Hepatocyte (in vitro differentiated cells): ENCODE data around the gene N4BP2L1. TPM values are rescaled to one million over a fixed set of nuclear protein-coding genes. Genes with fewer than 3 reads are reported as not detected.

Experiments
- DNase-seq: peaks from one replicate; pipeline ENCODE4 v3.0.0-alpha.2; 2016; ENCODE audit warnings: low spot score
- H2AFZ ChIP-seq: fragments of 200-600 bp; sonication (generic); 2 replicates; pipeline ENCODE4 v1.6.0; 2016; ENCODE audit warnings: antibody characterized with exemption, mild to moderate bottlenecking
- H3K27ac ChIP-seq: fragments of 200-600 bp; sonication (generic); 2 replicates; pipeline ENCODE4 v1.5.1; 2016; ENCODE audit warnings: mild to moderate bottlenecking
- H3K27me3 ChIP-seq: fragments of 200-600 bp; sonication (generic); 2 replicates; pipeline ENCODE4 v1.6.1; 2016
- H3K36me3 ChIP-seq: fragments of 200-600 bp; sonication (generic); replicated peaks from 2 replicates; pipeline ENCODE4 v1.5.1; 2016; ENCODE audit warnings: low read depth; ENCODE audit not compliant: insufficient read depth
- H3K4me1 ChIP-seq: fragments of 200-600 bp; sonication (generic); 2 replicates; pipeline ENCODE4 v1.5.1; 2016; ENCODE audit warnings: mild to moderate bottlenecking, moderate library complexity; ENCODE audit not compliant: insufficient read depth
- H3K4me2 ChIP-seq: fragments of 200-600 bp; sonication (generic); 2 replicates; pipeline ENCODE4 v1.6.0; 2016
- H3K4me3 ChIP-seq: fragments of 200-600 bp; sonication (generic); 2 replicates; pipeline ENCODE4 v1.5.1; 2016; ENCODE audit warnings: mild to moderate bottlenecking
- H3K79me2 ChIP-seq: fragments of 200-600 bp; sonication (generic); 2 replicates; pipeline ENCODE4 v1.6.0; 2017; ENCODE audit warnings: mild to moderate bottlenecking
- H3K9me2 ChIP-seq: fragments of 200-600 bp; sonication (generic); replicated peaks from 2 replicates; pipeline ENCODE4 v1.6.0; 2017; ENCODE audit warnings: mild to moderate bottlenecking; ENCODE audit not compliant: insufficient read depth
- H3K9me3 ChIP-seq: fragments of 200-600 bp; sonication (generic); 2 replicates; pipeline ENCODE4 v1.5.1; 2016; ENCODE audit warnings: low read depth, mild to moderate bottlenecking
- H4K20me1 ChIP-seq: fragments of 200-600 bp; sonication (generic); 2 replicates; pipeline ENCODE4 v1.6.0; 2016; ENCODE audit warnings: mild to moderate bottlenecking; ENCODE audit not compliant: insufficient read depth, poor library complexity, severe bottlenecking
- EZH2 ChIP-seq: fragments of 200-600 bp; sonication (generic); IDR thresholded peaks from 2 replicates; pipeline ENCODE4 v1.6.1; 2016; ENCODE audit warnings: antibody characterized with exemption, mild to moderate bottlenecking, borderline replicate concordance
- EZH2phosphoT487 ChIP-seq: fragments of 200-600 bp; sonication (generic); IDR thresholded peaks from one replicate; pipeline ENCODE4 v1.6.1; 2018; ENCODE audit warnings: antibody characterized with exemption, mild to moderate bottlenecking, low read depth, moderate library complexity; ENCODE audit not compliant: unreplicated experiment, severe bottlenecking
- WGBS: methylation state at CpG from one replicate; pipeline ENCODE4 v1.1.6; 2016; ENCODE audit warnings: low lambda C conversion rate; ENCODE audit errors: missing lambda C conversion rate; 5-methylcytosine and 5-hydroxymethylcytosine counted together
- polyA plus RNA-seq: library from polyadenylated mRNA; unstranded; fragments of >200 nt; fragmentation: Nextera tagmentation; extraction: Ambion mirVana; gene quantifications from 2 replicates; pipeline ENCODE4 v1.2.1, GENCODE V29; 2016
- total RNA-seq: library from RNA; depleted of rRNA; stranded (reverse); fragments of >200 nt; gene quantifications from 2 replicates; pipeline ENCODE4 v1.2.3, GENCODE V29; 2014
- TF ChIP-seq, protein P1 (sequence below): fragments of 200-600 bp; sonication (generic); IDR thresholded peaks from 2 replicates; pipeline ENCODE4 v1.5.1; 2016; ENCODE audit warnings: antibody characterized with exemption, mild to moderate bottlenecking; ENCODE audit not compliant: poor library complexity

Gene N4BP2L1
- total and polyA plus RNA-seq, 2 experiments from 2014 or later: 4.8 to 7.1 TPM

DNA sequence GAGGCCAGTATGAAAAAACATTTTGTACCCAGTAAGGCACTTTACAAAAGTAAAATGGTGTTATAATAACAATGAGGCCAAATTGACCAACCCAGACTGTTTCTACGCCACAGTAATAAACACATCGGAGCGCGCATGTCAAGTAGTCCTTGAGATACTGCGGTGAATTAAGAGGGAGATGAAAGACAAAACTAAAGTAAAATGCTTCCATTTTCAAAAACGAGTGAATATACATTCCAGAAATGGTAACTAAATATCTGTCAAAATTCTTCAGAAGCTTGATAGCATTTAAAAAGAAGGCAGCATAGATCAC lies 19.0 kb downstream of the N4BP2L1 start:
- Histone ChIP-seq H3K4me1 (peaks cover 8% of the 10 kb centered on the region), H3K9me3 (no peaks in the 10 kb centered on the region), H3K4me2 (no peak overlapping the region), H3K79me2 (no peaks in the 10 kb centered on the region), H3K36me3 (no peaks in the 10 kb centered on the region), H3K27me3 (no peaks in the 10 kb centered on the region), H3K4me3 (no peak overlapping the region), H2AFZ (peak overlapping the region; percentile 57), H3K27ac (no peak overlapping the region), H4K20me1 (no peaks in the 10 kb centered on the region), H3K9me2 (no peaks in the 10 kb centered on the region)
- no peak for DNase-seq
- 83% methylated on average over 6 of the region's 6 CpGs for WGBS
- no peak for TF ChIP-seq EZH2
- TF ChIP-seq, protein P1, sequence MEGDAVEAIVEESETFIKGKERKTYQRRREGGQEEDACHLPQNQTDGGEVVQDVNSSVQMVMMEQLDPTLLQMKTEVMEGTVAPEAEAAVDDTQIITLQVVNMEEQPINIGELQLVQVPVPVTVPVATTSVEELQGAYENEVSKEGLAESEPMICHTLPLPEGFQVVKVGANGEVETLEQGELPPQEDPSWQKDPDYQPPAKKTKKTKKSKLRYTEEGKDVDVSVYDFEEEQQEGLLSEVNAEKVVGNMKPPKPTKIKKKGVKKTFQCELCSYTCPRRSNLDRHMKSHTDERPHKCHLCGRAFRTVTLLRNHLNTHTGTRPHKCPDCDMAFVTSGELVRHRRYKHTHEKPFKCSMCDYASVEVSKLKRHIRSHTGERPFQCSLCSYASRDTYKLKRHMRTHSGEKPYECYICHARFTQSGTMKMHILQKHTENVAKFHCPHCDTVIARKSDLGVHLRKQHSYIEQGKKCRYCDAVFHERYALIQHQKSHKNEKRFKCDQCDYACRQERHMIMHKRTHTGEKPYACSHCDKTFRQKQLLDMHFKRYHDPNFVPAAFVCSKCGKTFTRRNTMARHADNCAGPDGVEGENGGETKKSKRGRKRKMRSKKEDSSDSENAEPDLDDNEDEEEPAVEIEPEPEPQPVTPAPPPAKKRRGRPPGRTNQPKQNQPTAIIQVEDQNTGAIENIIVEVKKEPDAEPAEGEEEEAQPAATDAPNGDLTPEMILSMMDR: no peak
- no peak for TF ChIP-seq EZH2phosphoT487

DNA sequence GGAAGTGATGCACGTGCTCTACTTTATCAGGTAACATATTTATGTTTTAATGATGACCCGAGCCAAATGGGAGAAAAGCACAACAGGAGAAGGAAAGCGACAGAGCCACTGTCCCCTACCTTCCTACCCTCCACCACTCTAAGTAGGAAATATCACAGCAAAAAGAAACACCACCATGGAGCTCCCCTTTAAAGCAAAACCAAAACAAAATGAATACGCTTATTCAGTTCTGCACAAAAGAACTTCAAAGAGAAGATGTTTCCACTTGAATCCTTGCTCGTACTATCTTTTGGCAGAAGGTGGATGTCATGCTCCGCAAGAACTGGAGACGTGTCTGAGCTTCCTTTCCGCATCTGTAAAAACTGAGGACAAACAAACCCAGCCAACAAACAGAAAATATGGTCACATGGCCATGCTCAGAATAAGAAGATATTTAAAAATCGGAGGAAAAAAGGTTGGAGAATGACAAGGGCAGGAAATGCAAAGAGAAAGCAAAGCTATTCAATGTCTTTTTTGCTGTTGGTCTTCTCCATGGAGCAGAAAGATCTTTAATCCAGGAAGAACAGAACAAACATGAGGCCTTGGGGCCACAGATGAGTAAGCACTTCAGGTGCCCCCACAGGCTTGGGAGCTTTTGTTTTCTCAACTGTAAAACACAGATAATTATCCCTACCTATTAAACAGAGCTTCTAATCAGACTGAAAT lies 19.5 kb downstream of the N4BP2L1 start:
- Histone ChIP-seq H3K4me1 (peaks cover 8% of the 10 kb centered on the region), H3K36me3 (no peaks in the 10 kb centered on the region), H3K9me3 (no peaks in the 10 kb centered on the region), H3K27ac (no peak overlapping the region), H4K20me1 (no peaks in the 10 kb centered on the region), H3K4me3 (no peak overlapping the region), H2AFZ (peak overlapping the region; percentile 14), H3K4me2 (no peak overlapping the region), H3K79me2 (no peaks in the 10 kb centered on the region), H3K9me2 (no peaks in the 10 kb centered on the region), H3K27me3 (no peaks in the 10 kb centered on the region)
- DNase-seq: no peak
- WGBS: 95% methylated on average over 9 of the region's 9 CpGs
- TF ChIP-seq, protein P1: no peak
- no peak for TF ChIP-seq EZH2phosphoT487
- no peak for TF ChIP-seq EZH2

DNA sequence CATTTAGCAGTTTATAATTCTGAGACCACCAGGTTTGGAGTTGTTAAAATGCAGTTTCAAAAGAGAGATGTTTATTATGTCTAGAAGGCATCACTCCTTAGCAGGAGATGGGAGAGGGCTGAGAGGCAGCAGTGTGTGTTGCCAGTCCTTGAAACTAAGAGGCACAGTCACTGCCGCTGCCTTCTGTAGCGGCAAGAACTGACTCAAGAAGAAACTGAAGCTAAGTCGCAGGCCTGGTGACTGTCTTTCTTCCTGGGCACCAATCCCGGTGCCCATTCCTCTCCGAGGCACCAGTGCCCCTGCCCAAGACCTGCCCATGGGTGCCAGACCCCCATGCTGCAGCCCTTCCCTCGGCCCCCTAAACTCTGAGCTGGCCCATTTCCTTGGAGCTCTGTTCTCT lies 20.1 kb downstream of the N4BP2L1 start:
- H3K9me2 ChIP-seq: no peaks in the 10 kb centered on the region
- H2AFZ ChIP-seq: no peak overlapping the region
- TF ChIP-seq, protein P1: no peak
- no peak for TF ChIP-seq EZH2phosphoT487
- no peak overlapping the region for H3K4me2 ChIP-seq
- H3K36me3 ChIP-seq: no peaks in the 10 kb centered on the region
- DNase-seq: no peak
- WGBS: 98% methylated on average over 6 of the region's 6 CpGs
- H3K4me1 ChIP-seq: peaks cover 8% of the 10 kb centered on the region
- no peak overlapping the region for H3K4me3 ChIP-seq
- no peaks in the 10 kb centered on the region for H3K27me3 ChIP-seq
- H3K27ac ChIP-seq: no peak overlapping the region
- no peaks in the 10 kb centered on the region for H4K20me1 ChIP-seq
- H3K9me3 ChIP-seq: no peaks in the 10 kb centered on the region
- H3K79me2 ChIP-seq: no peaks in the 10 kb centered on the region

DNA sequence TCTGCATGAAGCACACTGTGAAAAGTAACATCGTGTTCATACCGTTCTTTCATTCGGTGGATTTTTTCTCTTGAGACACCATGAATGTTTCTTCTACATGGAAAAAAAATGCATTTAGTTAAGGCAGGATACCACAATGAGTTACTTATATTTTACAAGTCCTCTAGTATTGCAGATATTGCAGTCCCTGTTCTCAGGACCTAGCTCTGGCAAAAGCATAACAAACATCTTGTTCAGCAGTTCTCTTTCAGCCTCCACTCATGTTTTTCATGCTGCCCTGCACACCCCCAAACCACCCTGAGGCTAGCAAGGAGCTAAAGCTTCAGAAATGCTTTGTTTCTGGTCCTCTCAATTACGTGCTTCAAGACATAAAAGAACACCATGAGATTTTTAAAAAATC lies 24.8 kb downstream of the N4BP2L1 start:
- Histone ChIP-seq H3K9me2 (no peaks in the 10 kb centered on the region), H3K4me1 (no peaks in the 10 kb centered on the region), H3K9me3 (no peaks in the 10 kb centered on the region), H2AFZ (no peak overlapping the region), H3K4me3 (no peak overlapping the region), H3K27ac (no peak overlapping the region), H3K27me3 (no peaks in the 10 kb centered on the region), H3K4me2 (no peak overlapping the region), H3K79me2 (no peaks in the 10 kb centered on the region), H4K20me1 (no peaks in the 10 kb centered on the region), H3K36me3 (no peaks in the 10 kb centered on the region)
- no peak for DNase-seq
- TF ChIP-seq, protein P1: no peak
- no peak for TF ChIP-seq EZH2phosphoT487
- WGBS: 97% methylated on average over 4 of the region's 4 CpGs
